Stimulated activated CD4-positive, alpha-beta T cell treated with anti-CD3 and anti-CD28 coated beads, Interleukin-4, amount 100 ng/mL, for 4 hours (primary cell): Measurements from ENCODE around the gene GSTT4.
"Not testable (repeated sequence)": the region's sequence is repeated elsewhere in the genome, so short reads cannot be mapped to it uniquely, and the experiment has no call there.

Experiments
- DNase-seq, 2 experiments: peaks; one replicate each; pipeline ENCODE4 v3.0.0-alpha.2; 2020

Gene GSTT4

GRCh38 chr22:24023204-24023789, 18.0 kb upstream of the GSTT4 start:
- DNase-seq = no peak

- DNase-seq = no peak
These were observed 16.1 kb upstream of the GSTT4 start for GRCh38 chr22:24021304-24021703.

- DNase-seq = no peak
These were observed 10.9 kb upstream of the GSTT4 start for GRCh38 chr22:24016156-24016555.

GRCh38 chr22:24011735-24012068, 6.4 kb upstream of the GSTT4 start:
- DNase-seq = no peak

- DNase-seq = no peak
These were observed 4.8 kb upstream of the GSTT4 start for GRCh38 chr22:24010018-24010391.

- no peak for DNase-seq
These were observed 4.2 kb upstream of the GSTT4 start for GRCh38 chr22:24009227-24010017.

- no peak for DNase-seq
These were observed 3.4 kb upstream of the GSTT4 start for GRCh38 chr22:24008381-24009226.

GRCh38 chr22:24008022-24008283, 2.7 kb upstream of the GSTT4 start:
- no peak for DNase-seq

- no peak for DNase-seq
These were observed 2.2 kb upstream of the GSTT4 start for GRCh38 chr22:24007253-24008021.

- DNase-seq = no peak
These were observed 1.6 kb upstream of the GSTT4 start for GRCh38 chr22:24006914-24007214.

- no peak for DNase-seq
These were observed 1.1 kb upstream of the GSTT4 start for GRCh38 chr22:24006207-24006913.

- no peak for DNase-seq
These were observed 1.4 kb downstream of the GSTT4 start for GRCh38 chr22:24003887-24004286.

- no peak for DNase-seq
These were observed 2.4 kb downstream of the GSTT4 start for GRCh38 chr22:24002851-24003250.

GRCh38 chr22:24002272-24002671, 3.0 kb downstream of the GSTT4 start:
- DNase-seq = no peak

- no peak for DNase-seq
These were observed 3.9 kb downstream of the GSTT4 start for GRCh38 chr22:24001314-24001713.

- not testable (repeated sequence) for DNase-seq
These were observed 5.5 kb downstream of the GSTT4 start for GRCh38 chr22:23999779-24000178.

- DNase-seq = no peak
These were observed 8.2 kb downstream of the GSTT4 start for GRCh38 chr22:23997092-23997491.

GRCh38 chr22:23993581-23994177, 11.6 kb downstream of the GSTT4 start:
- DNase-seq = not testable (repeated sequence)

- DNase-seq = not testable (repeated sequence)
These were observed 12.2 kb downstream of the GSTT4 start for GRCh38 chr22:23993080-23993479.

- DNase-seq = not testable (repeated sequence)
These were observed 15.5 kb downstream of the GSTT4 start for GRCh38 chr22:23989583-23990244.

GRCh38 chr22:23986538-23987178, 18.6 kb downstream of the GSTT4 start:
- DNase-seq = not testable (repeated sequence)
